CD4-positive, alpha-beta T cell (primary cell): ENCODE results near the gene ITFG2. TPM values are rescaled to one million over a fixed set of nuclear protein-coding genes. Genes with fewer than 3 reads are reported as not detected.
A peak's percentile ranks its signal among the peaks of the same experiment; 100 is the strongest.

Experiments used
- ATAC-seq: fragments of 200-7000 bp; cut with Tn5 transposase; one replicate; pipeline ENCODE4 v1.10.0; 2022; ENCODE audit warnings: mild to moderate bottlenecking; ENCODE audit not compliant: poor library complexity
- CTCF ChIA-PET: fragments of 350-600 bp; sonication (Branson Sonifier 250); formaldehyde crosslinking; loops from one replicate; lab custom pipeline; 2021; ENCODE audit warnings: antibody characterized with exemption, inconsistent platforms; lab: Charles Lee
- POLR2A ChIA-PET: fragments of 350-600 bp; sonication (Branson Sonifier 250); formaldehyde crosslinking; loops from one replicate; lab custom pipeline; 2021; ENCODE audit warnings: antibody characterized with exemption, inconsistent platforms; lab: Charles Lee
- DNase-seq, 14 experiments: peaks; one replicate each; pipeline ENCODE4 v3.0.0-alpha.2; 2013 to 2020; ENCODE audit warnings: mixed read lengths in 2 of 14
- H3K27ac ChIP-seq, 2 donors: one replicate each; pipeline versions ENCODE4 v1.5.1 to v1.7.0; 2013; ENCODE audit warnings: low read length in 2 of 2, low read depth in 1 of 2, mild to moderate bottlenecking in 1 of 2
- H3K27me3 ChIP-seq, 2 experiments: 1 replicate in 1 of 2; 2 replicates in 1 of 2; pipeline versions ENCODE4 v1.6.1 to v1.7.0; 2013; ENCODE audit warnings: low read length in 2 of 2, control low read depth in 1 of 2, mild to moderate bottlenecking in 1 of 2, moderate library complexity in 1 of 2; ENCODE audit not compliant: insufficient read depth in 2 of 2, control insufficient read depth in 1 of 2
- H3K36me3 ChIP-seq: one replicate; pipeline ENCODE4 v1.6.1; 2013; ENCODE audit warnings: low read length, control low read depth; ENCODE audit not compliant: insufficient read depth
- H3K4me1 ChIP-seq: one replicate; pipeline ENCODE4 v1.6.1; 2013; ENCODE audit warnings: low read length, control low read depth; ENCODE audit not compliant: insufficient read depth
- H3K4me3 ChIP-seq: one replicate; pipeline ENCODE4 v1.5.1; 2013; ENCODE audit warnings: mild to moderate bottlenecking, low read length, moderate library complexity
- H3K9me3 ChIP-seq, 2 experiments: 1 replicate in 1 of 2; 2 replicates in 1 of 2; pipeline versions ENCODE4 v1.6.1 to v1.7.0; 2013; ENCODE audit warnings: low read length in 2 of 2, mild to moderate bottlenecking in 2 of 2, control low read depth in 1 of 2, moderate library complexity in 1 of 2; ENCODE audit not compliant: control insufficient read depth in 1 of 2, insufficient read depth in 1 of 2
- H3K27ac Mint-ChIP-seq: one replicate; pipeline ENCODE4 v1.8.0; 2020; ENCODE audit warnings: mixed read lengths
- H3K27me3 Mint-ChIP-seq: one replicate; pipeline ENCODE4 v1.8.0; 2021; ENCODE audit warnings: mixed read lengths
- H3K36me3 Mint-ChIP-seq: one replicate; pipeline ENCODE4 v1.8.0; 2021; ENCODE audit warnings: low read depth, mixed read lengths
- H3K4me1 Mint-ChIP-seq: one replicate; pipeline ENCODE4 v1.8.0; 2021; ENCODE audit warnings: low read depth, mixed read lengths
- H3K4me3 Mint-ChIP-seq: one replicate; pipeline ENCODE4 v1.8.0; 2020; ENCODE audit warnings: mild to moderate bottlenecking, mixed read lengths
- H3K9me3 Mint-ChIP-seq: one replicate; pipeline ENCODE4 v1.8.0; 2020; ENCODE audit warnings: mixed read lengths
- intact Hi-C, 2 experiments: fragments of 100-400 bp; cut with DNase I in 1 of 2; cut with micrococcal nuclease in 1 of 2; formaldehyde crosslinking; loops; one replicate each; pipeline versions ENCODE4 v1.15.1 to v1.9.0; 2023 to 2025; cut with DNase I, micrococcal nuclease
- total RNA-seq, 174 experiments: library from RNA in 2 of 174; stranded (reverse) in 2 of 174; gene quantifications; one replicate each; pipeline ENCODE4 v1.2.3 and lab custom pipeline; 2021 to 2026
- TF ChIP-seq, protein P1 (sequence below): fragments of 200-600 bp; IDR thresholded peaks from one replicate; pipeline ENCODE4 v1.8.0; 2022; ENCODE audit warnings: antibody characterized with exemption, mild to moderate bottlenecking

ITFG2 gene
- total RNA-seq, 2 experiments from 2014 or later = 61.3 to 68.5 TPM

DNA sequence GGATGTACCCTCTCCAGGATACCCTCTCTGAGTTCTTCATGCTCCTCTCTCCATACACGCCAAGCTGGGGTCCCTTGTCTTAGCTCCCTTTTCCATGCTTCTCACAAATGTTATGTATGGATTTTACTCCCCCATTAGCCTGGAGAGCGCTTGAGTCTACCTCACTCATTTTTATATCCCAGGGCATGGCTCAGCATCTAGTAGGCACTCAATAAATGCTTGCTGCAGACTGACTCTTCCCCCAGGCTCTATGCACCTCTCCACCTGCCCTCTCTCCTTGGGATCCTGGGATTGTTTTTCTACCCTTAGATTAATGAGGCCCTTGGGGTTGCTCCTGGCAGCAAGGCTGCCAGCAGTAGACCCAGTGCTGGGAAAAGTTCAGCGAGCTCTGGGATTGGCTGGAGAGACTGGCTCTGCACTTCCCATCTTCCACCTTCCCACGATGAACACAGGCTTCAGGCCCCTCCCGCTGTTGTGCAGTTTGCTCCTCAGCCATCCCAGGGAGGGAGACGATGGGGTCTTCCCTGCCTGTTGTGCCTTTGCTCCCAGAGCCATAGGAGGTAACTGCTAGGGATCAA is 20.2 kb downstream of the ITFG2 start:
- ChIA-PET POLR2A (interaction anchor here (0.5 kb wide), 1 partner anchor 11 kb away, joined by 5 read pairs; no protein-coding TSS in a partner anchor), CTCF (no interaction called here)
- Mint-ChIP-seq H3K9me3 (no peaks in the 10 kb centered on the region), H3K27me3 (no peaks in the 10 kb centered on the region), H3K4me3 (no peak overlapping the region), H3K36me3 (peaks cover 49% of the 10 kb centered on the region), H3K27ac (peak overlapping the region; percentile 15), H3K4me1 (peaks cover 12% of the 10 kb centered on the region)
- H3K27me3 ChIP-seq = no peaks in the 10 kb centered on the region
- DNase-seq (no peak), ATAC-seq (no peak)
- H3K36me3 ChIP-seq = peaks cover 15% of the 10 kb centered on the region
- no peaks in the 10 kb centered on the region for H3K4me1 ChIP-seq
- intact Hi-C loops = no loop called here
- H3K9me3 ChIP-seq = no peaks in the 10 kb centered on the region
- TF ChIP-seq, protein P1, sequence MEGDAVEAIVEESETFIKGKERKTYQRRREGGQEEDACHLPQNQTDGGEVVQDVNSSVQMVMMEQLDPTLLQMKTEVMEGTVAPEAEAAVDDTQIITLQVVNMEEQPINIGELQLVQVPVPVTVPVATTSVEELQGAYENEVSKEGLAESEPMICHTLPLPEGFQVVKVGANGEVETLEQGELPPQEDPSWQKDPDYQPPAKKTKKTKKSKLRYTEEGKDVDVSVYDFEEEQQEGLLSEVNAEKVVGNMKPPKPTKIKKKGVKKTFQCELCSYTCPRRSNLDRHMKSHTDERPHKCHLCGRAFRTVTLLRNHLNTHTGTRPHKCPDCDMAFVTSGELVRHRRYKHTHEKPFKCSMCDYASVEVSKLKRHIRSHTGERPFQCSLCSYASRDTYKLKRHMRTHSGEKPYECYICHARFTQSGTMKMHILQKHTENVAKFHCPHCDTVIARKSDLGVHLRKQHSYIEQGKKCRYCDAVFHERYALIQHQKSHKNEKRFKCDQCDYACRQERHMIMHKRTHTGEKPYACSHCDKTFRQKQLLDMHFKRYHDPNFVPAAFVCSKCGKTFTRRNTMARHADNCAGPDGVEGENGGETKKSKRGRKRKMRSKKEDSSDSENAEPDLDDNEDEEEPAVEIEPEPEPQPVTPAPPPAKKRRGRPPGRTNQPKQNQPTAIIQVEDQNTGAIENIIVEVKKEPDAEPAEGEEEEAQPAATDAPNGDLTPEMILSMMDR = no peak
- H3K27ac ChIP-seq = no peak overlapping the region
- no peak overlapping the region for H3K4me3 ChIP-seq

- Histone ChIP-seq H3K36me3 (peaks cover 15% of the 10 kb centered on the region), H3K4me3 (no peak overlapping the region), H3K9me3 (no peaks in the 10 kb centered on the region), H3K4me1 (no peaks in the 10 kb centered on the region), H3K27me3 (no peaks in the 10 kb centered on the region), H3K27ac (no peak overlapping the region)
- POLR2A ChIA-PET = interaction anchor here (0.5 kb wide), 1 partner anchor 12 kb away, joined by 5 read pairs; no protein-coding TSS in a partner anchor
- H3K27ac Mint-ChIP-seq = no peak overlapping the region
- ATAC-seq (no peak), DNase-seq (no peak)
- H3K4me1 Mint-ChIP-seq = peaks cover 12% of the 10 kb centered on the region
- intact Hi-C loops = no loop called here
- H3K4me3 Mint-ChIP-seq = no peak overlapping the region
- peaks cover 51% of the 10 kb centered on the region for H3K36me3 Mint-ChIP-seq
- CTCF ChIA-PET = no interaction called here
- H3K27me3 Mint-ChIP-seq = no peaks in the 10 kb centered on the region
- TF ChIP-seq, protein P1 = no peak
- H3K9me3 Mint-ChIP-seq = no peaks in the 10 kb centered on the region
Observed at GRCh38 chr12:2833327-2833726, 20.9 kb downstream of the ITFG2 start.

GRCh38 chr12:2833810-2834209 is 21.3 kb downstream of the ITFG2 start:
- intact Hi-C loops = no loop called here
- TF ChIP-seq, protein P1 = no peak
- Mint-ChIP-seq H3K9me3 (no peaks in the 10 kb centered on the region), H3K4me3 (no peak overlapping the region), H3K4me1 (peaks cover 12% of the 10 kb centered on the region), H3K27me3 (no peaks in the 10 kb centered on the region), H3K36me3 (peaks cover 50% of the 10 kb centered on the region), H3K27ac (no peak overlapping the region)
- Histone ChIP-seq H3K4me1 (no peaks in the 10 kb centered on the region), H3K27me3 (no peaks in the 10 kb centered on the region), H3K4me3 (no peak overlapping the region), H3K36me3 (peaks cover 18% of the 10 kb centered on the region), H3K9me3 (no peaks in the 10 kb centered on the region), H3K27ac (no peak overlapping the region)
- no peak for DNase-seq
- ChIA-PET POLR2A (no interaction called here), CTCF (no interaction called here)
- ATAC-seq = no peak
